Activated naive CD8-positive, alpha-beta T cell treated with anti-CD3 and anti-CD28 coated beads for 36 hours (primary cell): ENCODE results near the gene GSTO1. TPM values are rescaled to one million over a fixed set of nuclear protein-coding genes. Genes with fewer than 3 reads are reported as not detected.
"Not testable (repeated sequence)": the region's sequence is repeated elsewhere in the genome, so short reads cannot be mapped to it uniquely, and the experiment has no call there.

Source experiments
- DNase-seq: peaks from one replicate; pipeline ENCODE4 v3.0.0; 2021
- H3K27ac Mint-ChIP-seq: one replicate; pipeline ENCODE4 v1.8.0; 2022; ENCODE audit warnings: mild to moderate bottlenecking, moderate library complexity, mixed read lengths
- H3K27me3 Mint-ChIP-seq: one replicate; pipeline ENCODE4 v1.8.0; 2022; ENCODE audit warnings: mild to moderate bottlenecking, mixed read lengths
- H3K36me3 Mint-ChIP-seq: one replicate; pipeline ENCODE4 v1.8.0; 2021; ENCODE audit warnings: mild to moderate bottlenecking, mixed read lengths
- H3K4me1 Mint-ChIP-seq: one replicate; pipeline ENCODE4 v1.8.0; 2021; ENCODE audit warnings: mixed read lengths
- H3K4me3 Mint-ChIP-seq: one replicate; pipeline ENCODE4 v1.8.0; 2022; ENCODE audit warnings: mild to moderate bottlenecking, moderate library complexity, mixed read lengths
- H3K9me3 Mint-ChIP-seq: one replicate; pipeline ENCODE4 v1.8.0; 2022; ENCODE audit warnings: mixed read lengths
- total RNA-seq, 2 experiments: library from RNA; stranded (reverse); gene quantifications; one replicate each; pipeline ENCODE4 v1.2.3, GENCODE V29; 2021

Gene GSTO1
- total RNA-seq, 2 experiments from 2014 or later, result 148 to 153 TPM

DNA sequence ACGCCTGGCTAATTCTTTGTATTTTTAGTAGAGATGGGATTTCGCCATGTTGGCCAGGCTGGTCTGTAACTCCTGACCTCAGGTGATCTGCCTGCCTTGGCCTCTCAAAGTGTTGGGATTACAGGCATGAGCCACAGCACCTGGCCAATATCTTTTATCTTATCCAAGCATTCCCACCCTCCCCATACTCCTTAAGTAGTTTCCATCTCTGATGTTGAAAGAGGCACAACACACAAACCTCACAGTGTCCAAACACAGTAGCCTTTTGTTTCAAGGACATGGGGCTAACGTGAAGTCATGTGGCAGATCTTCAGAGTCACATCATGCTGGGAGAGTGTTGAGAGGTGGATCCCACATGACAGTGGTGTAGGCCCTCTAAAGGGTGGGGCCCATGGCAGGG is 11.7 kb upstream of the GSTO1 start:
- Mint-ChIP-seq H3K4me1 (peaks cover 10% of the 10 kb centered on the region), H3K27me3 (peaks cover 25% of the 10 kb centered on the region)
- H3K36me3 Mint-ChIP-seq, DNase-seq, H3K4me3 Mint-ChIP-seq, H3K9me3 Mint-ChIP-seq, H3K27ac Mint-ChIP-seq: not testable (repeated sequence)

DNA sequence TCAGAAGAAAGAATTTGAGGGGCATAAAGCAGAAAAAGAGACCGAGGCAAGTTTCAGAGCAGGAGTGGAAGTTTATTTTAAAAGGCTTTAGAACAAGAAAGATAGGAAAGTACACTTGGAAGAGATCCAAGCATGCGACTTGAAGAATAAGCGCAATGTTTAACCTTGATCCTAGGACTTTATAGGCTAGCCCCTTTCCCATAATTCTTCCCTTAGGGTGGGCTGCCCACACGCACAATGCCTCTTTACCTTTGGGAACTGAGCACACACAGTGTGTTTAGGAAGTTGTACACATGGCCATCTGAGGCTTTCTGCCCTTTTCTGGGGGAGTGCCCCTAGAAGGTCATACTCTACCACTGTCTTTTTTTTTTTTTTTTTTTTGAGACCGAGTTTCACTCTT is 11.2 kb upstream of the GSTO1 start:
- no peak for DNase-seq
- H3K27ac Mint-ChIP-seq, result no peak overlapping the region
- H3K9me3 Mint-ChIP-seq, result peaks cover 1% of the 10 kb centered on the region
- H3K4me3 Mint-ChIP-seq, result no peak overlapping the region
- no peaks in the 10 kb centered on the region for H3K36me3 Mint-ChIP-seq
- peaks cover 10% of the 10 kb centered on the region for H3K4me1 Mint-ChIP-seq
- peaks cover 27% of the 10 kb centered on the region for H3K27me3 Mint-ChIP-seq

DNA sequence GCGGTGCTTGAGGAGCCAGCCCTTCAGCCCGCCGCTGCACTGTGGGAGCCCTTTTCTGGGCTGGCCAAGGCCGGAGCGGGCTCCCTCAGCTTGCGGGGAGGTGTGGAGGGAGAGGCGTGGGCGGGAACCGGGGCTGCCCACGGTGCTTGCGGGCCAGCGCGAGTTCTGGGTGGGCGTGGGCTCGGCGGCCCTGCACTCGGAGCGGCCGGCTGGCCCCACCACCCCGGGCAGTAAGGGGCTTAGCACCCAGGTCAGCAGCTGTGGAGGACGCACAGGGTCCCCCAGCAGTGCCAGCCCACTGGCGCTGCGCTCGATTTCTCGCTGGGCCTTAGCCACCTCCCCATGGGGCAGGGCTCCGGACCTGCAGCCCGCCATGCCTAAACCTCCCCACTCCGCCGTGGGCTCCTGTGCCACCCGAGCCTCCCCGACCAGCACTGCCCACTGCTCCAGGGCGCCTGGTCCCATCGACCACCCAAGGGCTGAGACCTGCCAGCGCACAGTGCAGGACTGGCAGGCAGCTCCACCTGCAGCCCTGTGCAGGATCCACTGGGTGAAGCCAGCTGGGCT is 9.5 kb upstream of the GSTO1 start:
- no peak overlapping the region for H3K27ac Mint-ChIP-seq
- no peaks in the 10 kb centered on the region for H3K36me3 Mint-ChIP-seq
- H3K27me3 Mint-ChIP-seq, result peaks cover 35% of the 10 kb centered on the region
- peaks cover 1% of the 10 kb centered on the region for H3K9me3 Mint-ChIP-seq
- DNase-seq, result no peak
- H3K4me3 Mint-ChIP-seq, result no peak overlapping the region
- H3K4me1 Mint-ChIP-seq, result peaks cover 10% of the 10 kb centered on the region

DNA sequence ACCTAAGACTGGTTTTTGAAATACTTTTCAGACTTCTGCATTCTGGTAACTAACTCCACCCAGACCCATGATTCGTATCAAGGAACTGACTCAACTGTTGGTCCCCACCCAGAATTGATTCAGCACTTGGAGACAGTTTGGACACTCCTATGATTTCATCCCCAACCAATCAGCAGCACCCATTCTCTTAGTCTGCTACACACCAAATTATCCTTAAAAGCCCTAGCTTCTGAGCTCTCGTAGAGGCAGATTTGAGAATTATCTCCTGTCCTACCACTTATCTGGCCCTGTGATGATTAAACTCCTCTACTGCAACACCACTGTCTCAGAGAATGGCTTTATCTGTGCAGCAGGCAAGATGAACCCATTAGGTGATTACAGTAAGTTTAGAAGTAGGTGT is 7.7 kb upstream of the GSTO1 start:
- Mint-ChIP-seq H3K36me3 (no peaks in the 10 kb centered on the region), H3K9me3 (peaks cover 1% of the 10 kb centered on the region), H3K27me3 (peaks cover 33% of the 10 kb centered on the region), H3K4me3 (no peak overlapping the region), H3K4me1 (peaks cover 10% of the 10 kb centered on the region), H3K27ac (peak overlapping the region; percentile 66)
- DNase-seq, result no peak

DNA sequence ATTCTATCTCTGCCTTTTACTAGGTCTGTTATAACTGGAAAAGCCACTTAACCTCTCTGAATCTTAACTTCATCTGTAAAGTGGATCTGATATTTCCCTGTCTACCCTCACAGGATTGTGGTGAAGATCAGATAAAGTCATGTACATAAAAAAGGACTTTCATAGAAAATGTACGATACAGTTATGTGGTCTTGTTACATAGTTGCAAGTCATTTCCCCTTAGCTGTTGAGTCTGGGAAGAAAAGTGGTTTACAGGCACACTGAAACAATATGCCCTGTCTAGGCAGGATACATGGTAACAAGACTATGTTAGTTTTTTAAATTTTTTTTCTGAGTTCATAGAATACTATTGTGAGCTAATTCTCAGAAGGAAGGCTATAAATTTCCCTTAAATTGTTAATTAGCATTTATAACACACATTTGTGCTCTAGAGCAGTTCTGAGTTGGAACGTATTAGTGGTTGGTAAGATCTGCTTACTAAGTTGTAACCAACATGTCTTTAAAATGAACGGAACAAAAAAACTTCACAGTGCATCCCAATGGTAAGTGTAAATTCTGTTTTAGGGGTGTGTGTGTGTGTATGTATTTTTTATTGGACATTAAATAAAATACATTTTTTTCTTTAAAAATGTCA is 7.1 kb upstream of the GSTO1 start:
- DNase-seq, result no peak
- Mint-ChIP-seq H3K27ac (peak overlapping the region; percentile 66), H3K4me1 (peaks cover 10% of the 10 kb centered on the region), H3K36me3 (no peaks in the 10 kb centered on the region), H3K4me3 (no peak overlapping the region), H3K9me3 (peaks cover 1% of the 10 kb centered on the region), H3K27me3 (peaks cover 33% of the 10 kb centered on the region)

DNA sequence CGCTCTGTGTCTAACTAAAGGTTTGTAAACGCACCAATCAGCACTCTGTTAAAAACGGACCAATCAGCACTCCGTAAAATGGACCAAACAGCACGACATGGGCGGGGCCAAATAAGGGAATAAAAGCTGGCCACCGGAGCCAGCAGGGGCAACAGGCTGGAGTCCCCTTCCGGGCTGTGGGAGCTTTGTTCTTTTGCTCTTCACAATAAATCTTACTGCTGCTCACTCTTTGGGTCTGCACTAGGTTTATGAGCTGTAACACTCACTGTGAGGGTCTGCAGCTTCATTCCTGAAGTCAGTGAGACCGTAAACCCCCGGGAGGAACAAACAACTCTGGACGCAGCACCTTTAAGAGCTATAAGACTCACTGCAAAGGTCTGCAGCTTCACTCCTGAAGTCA is 5.8 kb upstream of the GSTO1 start:
- H3K36me3 Mint-ChIP-seq, H3K4me3 Mint-ChIP-seq, H3K9me3 Mint-ChIP-seq, H3K27ac Mint-ChIP-seq, DNase-seq: not testable (repeated sequence)
- peaks cover 18% of the 10 kb centered on the region for H3K4me1 Mint-ChIP-seq
- peaks cover 25% of the 10 kb centered on the region for H3K27me3 Mint-ChIP-seq

DNA sequence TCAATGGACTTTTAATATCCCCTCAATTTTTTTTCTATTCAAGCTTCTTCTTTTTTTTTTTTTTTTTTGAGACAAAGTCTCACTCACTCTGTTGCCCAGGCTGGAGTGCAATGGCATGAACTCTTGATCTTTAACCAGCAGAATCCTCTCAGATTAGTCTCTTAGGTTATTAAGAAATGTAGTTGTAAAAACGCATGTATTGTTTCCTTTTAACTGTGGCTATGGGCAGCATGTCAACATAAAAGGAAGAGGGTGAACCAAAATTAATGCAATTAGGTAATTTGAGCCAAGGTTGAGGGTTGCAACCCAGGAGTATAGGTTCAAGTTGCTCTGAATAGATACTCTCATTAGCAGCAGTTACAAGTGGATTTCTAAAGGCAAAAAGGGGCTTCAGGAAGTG is 4.3 kb upstream of the GSTO1 start:
- no peak overlapping the region for H3K4me3 Mint-ChIP-seq
- H3K4me1 Mint-ChIP-seq, result peaks cover 24% of the 10 kb centered on the region
- no peak for DNase-seq
- H3K9me3 Mint-ChIP-seq, result peaks cover 6% of the 10 kb centered on the region
- H3K27me3 Mint-ChIP-seq, result peaks cover 25% of the 10 kb centered on the region
- no peak overlapping the region for H3K27ac Mint-ChIP-seq
- H3K36me3 Mint-ChIP-seq, result peaks cover 6% of the 10 kb centered on the region

DNA sequence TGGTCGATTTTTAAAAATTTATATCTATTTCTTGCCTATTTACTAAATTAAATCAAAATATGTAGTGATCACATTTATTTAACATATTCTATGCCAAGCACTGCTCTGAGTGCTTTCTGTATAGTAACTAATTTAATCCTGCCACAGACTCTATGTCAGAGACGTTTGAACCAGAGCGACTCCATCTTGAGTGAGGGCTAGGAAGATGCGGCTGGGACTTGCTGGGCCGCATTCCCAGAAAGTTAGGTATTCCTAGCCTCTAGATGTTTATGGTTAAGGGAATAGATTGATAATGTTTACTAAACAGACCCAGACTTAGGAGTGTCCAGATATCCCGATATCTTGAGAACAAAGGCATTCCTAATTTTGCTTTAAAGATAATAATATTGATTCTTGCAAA is 3.2 kb upstream of the GSTO1 start:
- peaks cover 14% of the 10 kb centered on the region for H3K36me3 Mint-ChIP-seq
- peaks cover 6% of the 10 kb centered on the region for H3K9me3 Mint-ChIP-seq
- H3K27ac Mint-ChIP-seq, result no peak overlapping the region
- H3K4me1 Mint-ChIP-seq, result peaks cover 30% of the 10 kb centered on the region
- H3K4me3 Mint-ChIP-seq, result no peak overlapping the region
- peaks cover 24% of the 10 kb centered on the region for H3K27me3 Mint-ChIP-seq
- no peak for DNase-seq

DNA sequence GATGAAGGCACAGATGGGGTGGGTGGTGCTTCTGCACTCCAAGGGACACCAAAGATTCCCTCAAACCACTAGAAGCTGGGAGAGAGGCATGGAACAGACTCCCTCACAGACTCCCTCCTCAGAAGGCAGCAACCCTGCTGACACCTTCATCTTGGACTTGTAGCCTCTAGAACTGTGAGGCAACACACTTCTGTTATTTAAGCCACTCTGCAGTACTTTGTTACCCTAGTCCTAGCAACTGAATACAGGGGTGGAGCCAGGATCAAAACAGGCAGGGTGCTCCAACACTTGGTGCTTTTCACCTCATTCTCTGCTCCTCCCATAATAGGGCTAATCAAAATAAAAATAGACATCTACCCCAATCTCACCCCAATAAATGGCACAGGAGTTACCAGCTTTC is 2.3 kb upstream of the GSTO1 start:
- Mint-ChIP-seq H3K4me3 (no peak overlapping the region), H3K9me3 (peaks cover 5% of the 10 kb centered on the region), H3K4me1 (peaks cover 30% of the 10 kb centered on the region), H3K36me3 (peaks cover 22% of the 10 kb centered on the region), H3K27ac (no peak overlapping the region), H3K27me3 (peaks cover 21% of the 10 kb centered on the region)
- no peak for DNase-seq

DNA sequence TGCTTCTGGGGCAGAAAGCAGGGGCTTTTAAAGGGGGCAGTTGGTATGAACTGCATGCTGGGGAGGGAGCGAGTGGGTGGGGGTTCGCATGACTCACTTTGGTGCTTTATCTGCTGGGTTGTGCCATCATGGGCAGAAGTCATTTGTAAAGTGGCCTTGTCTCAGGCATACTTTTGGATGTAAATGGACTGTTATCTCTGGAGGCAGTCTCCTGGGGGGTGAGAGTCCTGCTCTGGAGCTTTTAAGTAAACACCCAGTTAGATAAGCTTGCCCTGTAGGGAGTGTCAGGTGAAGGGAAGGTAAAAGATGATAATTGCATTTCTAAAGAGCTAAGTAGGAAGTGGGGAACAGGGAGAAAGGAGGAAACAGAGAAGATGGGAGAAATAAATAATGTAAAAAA is 1.6 kb upstream of the GSTO1 start:
- H3K9me3 Mint-ChIP-seq, result peaks cover 5% of the 10 kb centered on the region
- no peak for DNase-seq
- H3K27me3 Mint-ChIP-seq, result peaks cover 21% of the 10 kb centered on the region
- no peak overlapping the region for H3K27ac Mint-ChIP-seq
- H3K36me3 Mint-ChIP-seq, result peaks cover 25% of the 10 kb centered on the region
- peak overlapping the region; percentile 42 for H3K4me3 Mint-ChIP-seq
- peaks cover 30% of the 10 kb centered on the region for H3K4me1 Mint-ChIP-seq

DNA sequence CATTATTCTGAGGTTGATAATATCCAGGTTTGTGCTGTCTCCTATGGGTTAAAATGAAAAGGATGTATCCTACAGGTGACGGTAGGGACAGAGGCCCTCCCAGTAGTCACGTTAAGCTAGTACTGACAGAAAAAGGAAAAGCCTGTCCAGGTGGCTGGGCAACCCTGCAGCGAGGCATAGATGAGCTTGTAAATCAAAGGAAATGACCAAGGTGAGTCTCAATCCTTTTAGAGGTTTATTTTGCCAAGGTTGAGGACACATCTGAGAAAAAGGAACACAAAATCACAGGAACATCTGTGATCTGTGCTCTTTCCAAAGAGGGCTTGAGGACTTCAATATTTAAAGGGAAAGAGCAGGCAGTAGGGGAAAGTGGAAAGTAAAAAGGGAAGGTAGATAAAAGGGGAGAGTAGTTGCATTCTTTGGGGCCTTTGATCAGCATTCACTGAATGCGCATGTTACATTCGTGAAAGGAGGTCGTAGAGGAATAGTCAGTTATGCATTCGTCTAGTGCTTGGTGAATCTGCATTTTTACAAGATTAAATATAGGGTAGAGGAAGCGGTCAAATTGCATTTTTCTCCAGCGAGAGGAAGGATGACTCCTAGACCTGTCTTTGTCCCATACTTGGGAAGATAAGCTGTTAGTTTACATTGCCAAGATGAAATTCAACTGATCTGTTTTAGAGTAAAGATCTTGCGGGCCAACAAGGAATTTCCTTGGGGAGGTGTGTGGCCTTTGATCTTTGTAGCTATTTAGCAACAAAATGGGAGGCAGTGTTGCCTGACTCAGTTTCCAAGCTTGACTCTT is 884 bp upstream of the GSTO1 start:
- Mint-ChIP-seq H3K27ac (peak overlapping the region; percentile 91), H3K4me1 (peaks cover 36% of the 10 kb centered on the region), H3K27me3 (peaks cover 17% of the 10 kb centered on the region)

DNA sequence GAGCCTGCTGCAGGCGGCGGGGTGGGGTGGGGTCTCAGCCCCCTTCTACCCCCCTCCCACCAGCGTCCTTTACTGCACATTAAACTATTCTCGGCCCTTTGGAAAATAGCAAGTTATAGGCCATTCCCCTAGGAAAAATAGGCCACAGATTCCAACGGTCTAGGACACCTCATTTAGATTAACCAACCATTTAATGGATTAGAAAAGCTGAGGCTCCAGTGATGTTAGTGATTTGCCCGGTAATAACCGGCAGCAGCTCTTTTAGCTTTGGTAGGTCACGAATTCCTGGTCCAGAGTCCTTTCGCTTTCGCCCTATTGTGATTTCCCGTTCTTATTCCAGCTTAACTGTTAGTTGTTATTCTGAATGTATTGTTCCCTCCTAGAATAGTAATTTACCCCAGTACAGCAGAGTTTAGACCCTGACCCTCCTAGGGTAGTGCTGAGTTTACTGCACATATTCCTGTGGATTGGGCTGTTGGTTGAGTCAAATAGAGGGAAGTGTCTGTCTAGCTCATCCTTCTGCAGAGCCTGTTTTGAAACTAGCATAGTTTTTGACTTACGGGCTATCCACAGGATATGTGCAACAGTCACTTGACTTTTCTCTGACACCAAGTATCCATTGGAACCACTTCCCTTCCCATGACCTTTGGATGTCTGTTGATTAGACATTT is 754 bp downstream of the GSTO1 start:
- Mint-ChIP-seq H3K4me1 (peaks cover 53% of the 10 kb centered on the region), H3K27me3 (peaks cover 5% of the 10 kb centered on the region), H3K27ac (peak overlapping the region; percentile 91), H3K9me3 (peaks cover 5% of the 10 kb centered on the region), H3K4me3 (peak overlapping the region; percentile 86), H3K36me3 (peaks cover 45% of the 10 kb centered on the region)
- DNase-seq, result no peak

More for the DNA sequence above, 884 bp upstream of the GSTO1 start:
- peak overlapping the region; percentile 86 for H3K4me3 Mint-ChIP-seq
- H3K36me3 Mint-ChIP-seq, result peaks cover 30% of the 10 kb centered on the region
- peaks cover 5% of the 10 kb centered on the region for H3K9me3 Mint-ChIP-seq
- DNase-seq, result no peak

DNA sequence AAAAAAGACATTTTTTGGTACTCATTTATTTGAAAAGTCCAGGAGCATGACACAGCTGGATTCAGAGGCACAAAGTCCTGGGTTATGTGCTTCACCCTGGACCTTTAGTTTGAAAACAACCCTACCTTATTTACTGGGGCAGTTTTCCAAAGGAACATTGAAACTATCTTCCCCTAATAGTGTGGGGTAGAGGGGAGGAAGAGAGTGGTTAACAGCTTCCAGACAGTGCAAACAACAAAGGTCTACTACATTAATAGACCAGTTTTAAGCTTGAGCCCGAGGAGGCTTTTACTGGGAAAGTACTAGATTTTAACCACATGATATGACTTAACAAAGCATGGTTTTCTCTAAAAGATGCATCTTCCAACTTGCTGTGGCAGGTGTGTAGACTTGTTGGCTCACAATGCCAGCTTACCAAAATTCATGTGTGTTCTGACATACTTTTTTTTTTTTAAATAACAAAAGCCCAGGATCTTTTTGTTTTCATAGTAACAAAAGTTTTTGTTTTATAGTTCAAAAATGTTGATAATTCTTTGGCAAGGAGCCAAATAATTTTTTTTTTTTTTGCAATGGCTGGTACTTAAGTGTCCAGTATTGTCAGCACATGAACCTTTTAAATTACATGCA is 1.8 kb downstream of the GSTO1 start:
- Mint-ChIP-seq H3K9me3 (peaks cover 5% of the 10 kb centered on the region), H3K27me3 (no peaks in the 10 kb centered on the region), H3K4me3 (peak overlapping the region; percentile 86), H3K27ac (peak overlapping the region; percentile 91), H3K4me1 (peaks cover 63% of the 10 kb centered on the region), H3K36me3 (peaks cover 55% of the 10 kb centered on the region)
- no peak for DNase-seq

DNA sequence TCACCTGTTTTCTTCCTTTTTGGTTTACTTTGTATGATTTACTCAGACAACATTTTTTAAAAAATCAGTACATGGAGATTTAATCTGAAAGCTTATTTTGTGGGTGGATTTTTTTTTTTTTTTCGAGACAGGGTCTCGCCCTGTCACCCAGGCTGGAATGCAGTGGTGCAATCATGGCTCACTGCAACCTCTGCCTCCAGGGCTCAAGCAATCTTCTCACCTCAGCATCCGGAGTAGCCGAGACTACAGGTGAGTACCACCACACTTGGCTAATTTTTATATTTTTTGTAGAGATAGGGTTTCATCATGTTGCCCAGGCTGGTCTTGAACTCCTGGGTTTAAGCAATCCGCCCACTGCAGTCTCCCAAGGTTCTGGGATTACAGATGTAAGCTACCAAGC is 2.5 kb downstream of the GSTO1 start:
- peaks cover 69% of the 10 kb centered on the region for H3K4me1 Mint-ChIP-seq
- peaks cover 60% of the 10 kb centered on the region for H3K36me3 Mint-ChIP-seq

DNA sequence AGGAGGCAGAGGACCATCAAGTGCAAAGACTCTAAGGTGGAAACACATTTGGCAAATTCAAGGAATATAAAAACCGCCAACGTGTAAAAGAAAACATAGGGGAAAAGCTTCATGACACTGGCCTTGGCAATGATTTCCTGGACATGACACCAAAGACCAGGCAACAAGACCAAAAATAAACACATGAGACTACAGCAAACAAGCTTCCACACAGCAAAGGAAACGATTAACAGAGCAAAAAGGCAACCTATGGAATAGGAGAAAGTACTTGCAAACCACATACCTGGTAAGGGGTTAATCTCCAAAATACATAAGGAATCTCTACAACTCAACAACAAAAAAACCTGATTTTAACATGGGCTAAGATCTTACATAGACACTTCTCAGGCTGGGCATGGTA is 3.5 kb downstream of the GSTO1 start:
- no peak for DNase-seq
- Mint-ChIP-seq H3K27me3 (no peaks in the 10 kb centered on the region), H3K27ac (peak overlapping the region; percentile 52), H3K9me3 (peaks cover 3% of the 10 kb centered on the region), H3K4me3 (no peak overlapping the region), H3K4me1 (peaks cover 71% of the 10 kb centered on the region), H3K36me3 (peaks cover 62% of the 10 kb centered on the region)

More for the DNA sequence above, 2.5 kb downstream of the GSTO1 start:
- Mint-ChIP-seq H3K27ac (no peak overlapping the region), H3K4me3 (peak overlapping the region; percentile 30), H3K27me3 (no peaks in the 10 kb centered on the region), H3K9me3 (peaks cover 5% of the 10 kb centered on the region)
- DNase-seq, result no peak
